Kidney (tissue), 14 donors: ENCODE data around the gene IQSEC1. TPM values are rescaled to one million over a fixed set of nuclear protein-coding genes. Genes with fewer than 3 reads are reported as not detected.

Source experiments
- DNase-seq, 5 donors: peaks; one replicate each; pipeline ENCODE4 v3.0.0-alpha.2; 2013 to 2020
- FAIRE-seq: peaks from 2 replicates; lab custom pipeline; 2012; peaks lifted over from hg19 to GRCh38; lab: Jason Lieb, UNC
- H3K27ac ChIP-seq, 2 donors: one replicate each; pipeline ENCODE4 v1.7.0; 2013; ENCODE audit warnings: low read depth in 2 of 2, low read length in 2 of 2, inconsistent platforms in 1 of 2
- H3K27me3 ChIP-seq: one replicate; pipeline ENCODE4 v1.7.1; 2013; ENCODE audit warnings: low read length, inconsistent platforms; ENCODE audit not compliant: control insufficient read depth, insufficient read depth
- H3K36me3 ChIP-seq, 3 donors: one replicate each; pipeline versions ENCODE4 v1.7.0 to v1.7.1; 2013; ENCODE audit warnings: low read length in 3 of 3, control low read depth in 1 of 3, inconsistent platforms in 1 of 3; ENCODE audit not compliant: insufficient read depth in 3 of 3, control insufficient read depth in 2 of 3
- H3K4me1 ChIP-seq, 3 donors: one replicate each; pipeline versions ENCODE4 v1.7.0 to v1.7.1; 2013; ENCODE audit warnings: low read length in 3 of 3, inconsistent platforms in 1 of 3, low read depth in 1 of 3; ENCODE audit not compliant: control insufficient read depth in 2 of 3, insufficient read depth in 2 of 3
- H3K4me3 ChIP-seq, 3 donors: one replicate each; pipeline versions ENCODE4 v1.7.0 to v1.8.1; 2013; ENCODE audit warnings: low read length in 3 of 3, control low read depth in 1 of 3, inconsistent platforms in 1 of 3
- H3K9ac ChIP-seq, 3 donors: one replicate each; pipeline versions ENCODE4 v1.7.0 to v1.7.1; 2013; ENCODE audit warnings: low read length in 3 of 3, control low read depth in 1 of 3, inconsistent platforms in 1 of 3
- H3K9me3 ChIP-seq, 3 donors: one replicate each; pipeline versions ENCODE4 v1.7.0 to v1.7.1; 2013; ENCODE audit warnings: low read length in 3 of 3, control low read depth in 1 of 3, inconsistent platforms in 1 of 3; ENCODE audit not compliant: control insufficient read depth in 2 of 3, insufficient read depth in 1 of 3
- CTCF ChIP-seq: IDR thresholded peaks from 3 replicates; pipeline ENCODE4 v1.5.1; 2012; ENCODE audit warnings: mild to moderate bottlenecking, moderate library complexity, borderline replicate concordance; ENCODE audit not compliant: insufficient read depth; ENCODE audit errors: extremely low read depth
- intact Hi-C: fragments of 100-400 bp; cut with DNase I; formaldehyde crosslinking; loops from one replicate; pipeline ENCODE4 v1.11.1; 2022
- polyA plus RNA-seq: library from polyadenylated mRNA; stranded (reverse); fragments of 350-450 nt; fragmentation: Illumina TruSeq; extraction: RNeasy Lipid Tissue Mini Kit (QIAGEN cat#74804); gene quantifications from one replicate; pipeline ENCODE4 v1.2.3, GENCODE V29; 2014; ENCODE audit warnings: low read depth, low replicate concordance; ENCODE audit not compliant: insufficient read depth
- total RNA-seq: library from RNA; stranded (reverse); fragmentation: NEBNext Ultra II Directional; extraction: Animal tissue kit (Norgen Biotek cat#: 25700); gene quantifications from one replicate; pipeline ENCODE4 v1.2.1, GENCODE V29; 2021
- donor health status: control.
- donor health status: control.
- donor health status: control.
- donor health status: control.
- donor health status: control.
- donor health status: DM: yes; HTN: yes; CAD: no.
- donor health status: Normal renal cell carcinoma (clear cell type).

Gene IQSEC1
- total and polyA plus RNA-seq, 2 donors from 2014 or later: 15.1 to 45.7 TPM

- Histone ChIP-seq H3K27ac (no peak overlapping the region), H3K9me3 (no peaks in the 10 kb centered on the region), H3K4me3 (no peak overlapping the region), H3K27me3 (no peaks in the 10 kb centered on the region), H3K36me3 (peaks cover 0 to 62% (median 31%) of the 10 kb centered on the region in 3 donors), H3K9ac (no peak overlapping the region), H3K4me1 (no peaks in the 10 kb centered on the region)
- FAIRE-seq (no peak), DNase-seq (no peak)
- intact Hi-C loops: no loop called here
- TF ChIP-seq CTCF: no peak
Measured at GRCh38 chr3:12909710-12910109, 163.5 kb downstream of the IQSEC1 start.

GRCh38 chr3:12908859-12909258, 164.4 kb downstream of the IQSEC1 start:
- H3K27me3 ChIP-seq: no peaks in the 10 kb centered on the region
- no peak overlapping the region for H3K9ac ChIP-seq
- no peaks in the 10 kb centered on the region for H3K4me1 ChIP-seq
- peaks cover 0 to 64% (median 29%) of the 10 kb centered on the region in 3 donors for H3K36me3 ChIP-seq
- no peak for TF ChIP-seq CTCF
- intact Hi-C loops: no loop called here
- FAIRE-seq (no peak), DNase-seq (no peak)
- H3K27ac ChIP-seq: no peak overlapping the region
- H3K9me3 ChIP-seq: no peaks in the 10 kb centered on the region
- H3K4me3 ChIP-seq: no peak overlapping the region

- H3K9me3 ChIP-seq: no peaks in the 10 kb centered on the region
- no peak for TF ChIP-seq CTCF
- H3K27me3 ChIP-seq: no peaks in the 10 kb centered on the region
- H3K36me3 ChIP-seq: peaks cover 0 to 68% (median 28%) of the 10 kb centered on the region in 3 donors
- no peak overlapping the region for H3K4me3 ChIP-seq
- H3K27ac ChIP-seq: no peak overlapping the region
- no peak for DNase-seq
- H3K4me1 ChIP-seq: no peaks in the 10 kb centered on the region
- FAIRE-seq: no peak
- no peak overlapping the region for H3K9ac ChIP-seq
- intact Hi-C loops: no loop called here
Measured at GRCh38 chr3:12908136-12908730, 165.0 kb downstream of the IQSEC1 start.

- Histone ChIP-seq H3K4me1 (no peaks in the 10 kb centered on the region), H3K27ac (no peak overlapping the region), H3K4me3 (no peak overlapping the region), H3K36me3 (peaks cover 0 to 65% (median 27%) of the 10 kb centered on the region in 3 donors), H3K9me3 (no peaks in the 10 kb centered on the region), H3K27me3 (no peaks in the 10 kb centered on the region), H3K9ac (no peak overlapping the region)
- TF ChIP-seq CTCF: no peak
- FAIRE-seq (no peak), DNase-seq (no peak)
- intact Hi-C loops: no loop called here
Measured at GRCh38 chr3:12907729-12908128, 165.5 kb downstream of the IQSEC1 start.
